Mucosa of stomach (tissue), 1 donor: ENCODE data around the gene TBC1D2B.
"Not testable (repeated sequence)": the region's sequence is repeated elsewhere in the genome, so short reads cannot be mapped to it uniquely, and the experiment has no call there.

Experiments
- H3K27me3 ChIP-seq: one replicate; pipeline ENCODE4 v1.7.0; 2013; ENCODE audit warnings: mild to moderate bottlenecking, low read length; ENCODE audit not compliant: control insufficient read depth, insufficient read depth
- H3K36me3 ChIP-seq: one replicate; pipeline ENCODE4 v1.7.0; 2013; ENCODE audit warnings: low read length; ENCODE audit not compliant: control insufficient read depth, insufficient read depth
- H3K4me1 ChIP-seq: one replicate; pipeline ENCODE4 v1.7.0; 2013; ENCODE audit warnings: mild to moderate bottlenecking, low read length; ENCODE audit not compliant: control insufficient read depth, insufficient read depth
- H3K4me3 ChIP-seq: one replicate; pipeline ENCODE4 v1.7.0; 2013; ENCODE audit warnings: low read length
- H3K9ac ChIP-seq: one replicate; pipeline ENCODE4 v1.7.0; 2013; ENCODE audit warnings: mild to moderate bottlenecking, low read length, moderate library complexity
- H3K9me3 ChIP-seq: one replicate; pipeline ENCODE4 v1.7.0; 2013; ENCODE audit warnings: mild to moderate bottlenecking, low read length, moderate library complexity; ENCODE audit not compliant: control insufficient read depth
- donor health status: Pancreatic carcinoma.

TBC1D2B gene

GRCh38 chr15:77992356-77993222 lies 84.9 kb downstream of the TBC1D2B start:
- Histone ChIP-seq H3K4me3 (no peak overlapping the region), H3K4me1 (peaks cover 51% of the 10 kb centered on the region), H3K27me3 (no peaks in the 10 kb centered on the region), H3K36me3 (peaks cover under 1% of the 10 kb centered on the region), H3K9me3 (no peaks in the 10 kb centered on the region), H3K9ac (no peak overlapping the region)

GRCh38 chr15:77991658-77992201 lies 85.8 kb downstream of the TBC1D2B start:
- not testable (repeated sequence) for H3K9ac ChIP-seq, H3K36me3 ChIP-seq, H3K4me3 ChIP-seq, H3K9me3 ChIP-seq, H3K27me3 ChIP-seq
- peaks cover 57% of the 10 kb centered on the region for H3K4me1 ChIP-seq

- H3K4me1 ChIP-seq, result peaks cover 57% of the 10 kb centered on the region
- no peak overlapping the region for H3K4me3 ChIP-seq
- no peaks in the 10 kb centered on the region for H3K9me3 ChIP-seq
- H3K9ac ChIP-seq, result no peak overlapping the region
- H3K27me3 ChIP-seq, result peaks cover 3% of the 10 kb centered on the region
- no peaks in the 10 kb centered on the region for H3K36me3 ChIP-seq
Observed at GRCh38 chr15:77991029-77991406, 86.5 kb downstream of the TBC1D2B start.

- peaks cover 4% of the 10 kb centered on the region for H3K27me3 ChIP-seq
- peaks cover 51% of the 10 kb centered on the region for H3K4me1 ChIP-seq
- no peak overlapping the region for H3K9ac ChIP-seq
- no peaks in the 10 kb centered on the region for H3K36me3 ChIP-seq
- H3K4me3 ChIP-seq, result no peak overlapping the region
- H3K9me3 ChIP-seq, result no peaks in the 10 kb centered on the region
Observed at GRCh38 chr15:77989296-77990143, 88.0 kb downstream of the TBC1D2B start.

- H3K36me3 ChIP-seq, result no peaks in the 10 kb centered on the region
- peaks cover 10% of the 10 kb centered on the region for H3K27me3 ChIP-seq
- peaks cover 48% of the 10 kb centered on the region for H3K4me1 ChIP-seq
- H3K9ac ChIP-seq, result no peak overlapping the region
- H3K4me3 ChIP-seq, result no peak overlapping the region
- no peaks in the 10 kb centered on the region for H3K9me3 ChIP-seq
Observed at GRCh38 chr15:77988347-77989295, 88.9 kb downstream of the TBC1D2B start.

GRCh38 chr15:77987765-77988136 lies 89.8 kb downstream of the TBC1D2B start:
- not testable (repeated sequence) for H3K36me3 ChIP-seq, H3K4me3 ChIP-seq, H3K27me3 ChIP-seq, H3K9ac ChIP-seq, H3K9me3 ChIP-seq
- H3K4me1 ChIP-seq, result peaks cover 40% of the 10 kb centered on the region

- Histone ChIP-seq H3K9me3 (no peaks in the 10 kb centered on the region), H3K4me3 (no peak overlapping the region), H3K36me3 (no peaks in the 10 kb centered on the region), H3K27me3 (peaks cover 10% of the 10 kb centered on the region), H3K4me1 (peaks cover 37% of the 10 kb centered on the region), H3K9ac (no peak overlapping the region)
Observed at GRCh38 chr15:77986891-77987764, 90.4 kb downstream of the TBC1D2B start.

- H3K4me1 ChIP-seq, result peaks cover 27% of the 10 kb centered on the region
- H3K9me3 ChIP-seq, result no peaks in the 10 kb centered on the region
- H3K36me3 ChIP-seq, result no peaks in the 10 kb centered on the region
- H3K27me3 ChIP-seq, result peaks cover 10% of the 10 kb centered on the region
- H3K9ac ChIP-seq, result no peak overlapping the region
- H3K4me3 ChIP-seq, result no peak overlapping the region
Observed at GRCh38 chr15:77985931-77986480, 91.5 kb downstream of the TBC1D2B start.

- no peaks in the 10 kb centered on the region for H3K36me3 ChIP-seq
- peaks cover 10% of the 10 kb centered on the region for H3K27me3 ChIP-seq
- no peaks in the 10 kb centered on the region for H3K9me3 ChIP-seq
- H3K9ac ChIP-seq, result no peak overlapping the region
- no peak overlapping the region for H3K4me3 ChIP-seq
- H3K4me1 ChIP-seq, result peaks cover 20% of the 10 kb centered on the region
Observed at GRCh38 chr15:77985031-77985930, 92.2 kb downstream of the TBC1D2B start.

GRCh38 chr15:77984446-77984861 lies 93.1 kb downstream of the TBC1D2B start:
- Histone ChIP-seq H3K9ac (no peak overlapping the region), H3K36me3 (no peaks in the 10 kb centered on the region), H3K9me3 (no peaks in the 10 kb centered on the region), H3K27me3 (peaks cover 10% of the 10 kb centered on the region), H3K4me3 (no peak overlapping the region), H3K4me1 (peaks cover 19% of the 10 kb centered on the region)
